Measurements from ENCODE around the gene CRLF1. TPM values are rescaled to one million over a fixed set of nuclear protein-coding genes. Genes with fewer than 3 reads are reported as not detected.

CRLF1 gene
- total RNA-seq, 1 donor from 2014 or later, result 0.26 TPM

- no peaks in the 10 kb centered on the region for H3K36me3 ChIP-seq (ENCODE audit: control insufficient read depth, insufficient read depth, low read length)
- FAIRE-seq, result peak; percentile 47
- H3K27me3 ChIP-seq (ENCODE audit: control insufficient read depth, insufficient read depth, low read length), result no peaks in the 10 kb centered on the region
- TF ChIP-seq, protein P1, sequence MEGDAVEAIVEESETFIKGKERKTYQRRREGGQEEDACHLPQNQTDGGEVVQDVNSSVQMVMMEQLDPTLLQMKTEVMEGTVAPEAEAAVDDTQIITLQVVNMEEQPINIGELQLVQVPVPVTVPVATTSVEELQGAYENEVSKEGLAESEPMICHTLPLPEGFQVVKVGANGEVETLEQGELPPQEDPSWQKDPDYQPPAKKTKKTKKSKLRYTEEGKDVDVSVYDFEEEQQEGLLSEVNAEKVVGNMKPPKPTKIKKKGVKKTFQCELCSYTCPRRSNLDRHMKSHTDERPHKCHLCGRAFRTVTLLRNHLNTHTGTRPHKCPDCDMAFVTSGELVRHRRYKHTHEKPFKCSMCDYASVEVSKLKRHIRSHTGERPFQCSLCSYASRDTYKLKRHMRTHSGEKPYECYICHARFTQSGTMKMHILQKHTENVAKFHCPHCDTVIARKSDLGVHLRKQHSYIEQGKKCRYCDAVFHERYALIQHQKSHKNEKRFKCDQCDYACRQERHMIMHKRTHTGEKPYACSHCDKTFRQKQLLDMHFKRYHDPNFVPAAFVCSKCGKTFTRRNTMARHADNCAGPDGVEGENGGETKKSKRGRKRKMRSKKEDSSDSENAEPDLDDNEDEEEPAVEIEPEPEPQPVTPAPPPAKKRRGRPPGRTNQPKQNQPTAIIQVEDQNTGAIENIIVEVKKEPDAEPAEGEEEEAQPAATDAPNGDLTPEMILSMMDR (IDR thresholded peaks at IDR 0.05; ENCODE audit: insufficient read depth, low read length, severe bottlenecking), result no peak
- H3K4me3 ChIP-seq (ENCODE audit: low read depth, low read length), result no peak overlapping the region
- no peak for DNase-seq (ENCODE audit: low read depth)
Measured at GRCh38 chr19:18651300-18651699, 44.7 kb upstream of the CRLF1 start.

DNA sequence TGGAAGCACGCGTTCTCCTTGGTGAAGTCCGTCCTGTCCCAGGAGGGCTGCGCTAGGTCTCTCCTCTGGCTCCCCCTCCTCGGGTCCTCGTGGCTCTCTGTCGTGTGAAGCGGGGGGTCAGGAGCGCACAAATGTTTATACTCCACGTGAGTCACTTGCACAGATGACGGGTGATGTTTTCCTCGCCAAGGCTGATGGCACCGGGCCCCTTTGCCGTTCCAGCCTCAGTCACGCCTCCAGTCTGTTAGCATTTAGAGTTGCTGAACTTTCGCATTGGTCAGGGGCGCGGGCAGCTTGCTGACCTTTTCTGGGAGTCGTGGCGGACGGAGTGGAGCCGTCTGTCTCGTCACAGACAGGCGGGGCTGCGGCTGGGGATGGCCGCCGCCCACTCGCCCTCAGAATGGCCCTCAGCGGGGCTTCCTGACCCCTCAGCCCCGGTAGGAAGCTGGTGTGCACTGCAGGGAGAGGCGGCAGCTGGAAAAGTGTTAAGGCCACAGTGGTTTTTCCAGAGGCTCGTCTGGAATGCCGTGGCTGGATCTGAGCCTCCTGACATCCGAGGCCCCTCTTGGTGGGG is 44.0 kb upstream of the CRLF1 start:
- DNase-seq (ENCODE audit: low read depth), result no peak
- Histone ChIP-seq H3K36me3 (ENCODE audit: control insufficient read depth, insufficient read depth, low read length) (no peaks in the 10 kb centered on the region), H3K4me3 (ENCODE audit: low read depth, low read length) (no peak overlapping the region), H3K27me3 (ENCODE audit: control insufficient read depth, insufficient read depth, low read length) (no peaks in the 10 kb centered on the region)
- no peak for FAIRE-seq
- TF ChIP-seq, protein P1 (IDR thresholded peaks at IDR 0.05; ENCODE audit: insufficient read depth, low read length, severe bottlenecking), result no peak

GRCh38 chr19:18650021-18650390 is 43.4 kb upstream of the CRLF1 start:
- no peak for FAIRE-seq
- no peak for DNase-seq (ENCODE audit: low read depth)
- Histone ChIP-seq H3K36me3 (ENCODE audit: control insufficient read depth, insufficient read depth, low read length) (no peaks in the 10 kb centered on the region), H3K4me3 (ENCODE audit: low read depth, low read length) (no peak overlapping the region), H3K27me3 (ENCODE audit: control insufficient read depth, insufficient read depth, low read length) (no peaks in the 10 kb centered on the region)
- TF ChIP-seq, protein P1 (IDR thresholded peaks at IDR 0.05; ENCODE audit: insufficient read depth, low read length, severe bottlenecking), result no peak

GRCh38 chr19:18649371-18650020 is 42.9 kb upstream of the CRLF1 start:
- Histone ChIP-seq H3K27me3 (ENCODE audit: control insufficient read depth, insufficient read depth, low read length) (no peaks in the 10 kb centered on the region), H3K36me3 (ENCODE audit: control insufficient read depth, insufficient read depth, low read length) (no peaks in the 10 kb centered on the region), H3K4me3 (ENCODE audit: low read depth, low read length) (no peak overlapping the region)
- peak; percentile 77 for DNase-seq (ENCODE audit: low read depth)
- TF ChIP-seq, protein P1 (IDR thresholded peaks at IDR 0.05; ENCODE audit: insufficient read depth, low read length, severe bottlenecking), result no peak
- FAIRE-seq, result peak; percentile 28

- Histone ChIP-seq H3K27me3 (ENCODE audit: control insufficient read depth, insufficient read depth, low read length) (no peaks in the 10 kb centered on the region), H3K36me3 (ENCODE audit: control insufficient read depth, insufficient read depth, low read length) (no peaks in the 10 kb centered on the region), H3K4me3 (ENCODE audit: low read depth, low read length) (no peak overlapping the region)
- no peak for DNase-seq (ENCODE audit: low read depth)
- FAIRE-seq, result no peak
- TF ChIP-seq, protein P1 (IDR thresholded peaks at IDR 0.05; ENCODE audit: insufficient read depth, low read length, severe bottlenecking), result no peak
Measured at GRCh38 chr19:18648973-18649315, 42.3 kb upstream of the CRLF1 start.

DNA sequence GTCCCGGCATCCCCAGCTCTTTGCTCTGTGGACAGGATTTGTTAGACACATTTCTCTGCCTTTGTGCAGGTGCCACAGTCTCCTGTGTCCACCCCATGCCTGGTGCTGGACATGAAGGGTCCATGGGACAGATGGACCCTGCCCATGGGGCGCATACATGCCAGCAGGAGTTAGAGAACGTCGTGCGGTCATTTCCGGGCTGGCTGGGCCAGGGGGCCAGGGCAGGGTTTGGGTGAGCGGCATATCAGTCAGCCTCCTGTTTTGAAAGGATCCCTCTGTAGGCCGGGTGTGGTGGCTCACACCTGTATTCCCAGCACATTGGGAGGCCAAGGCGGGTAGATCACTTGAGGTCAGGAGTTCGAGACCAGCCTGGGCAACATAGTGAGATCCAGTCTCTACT is 41.2 kb upstream of the CRLF1 start:
- FAIRE-seq, result no peak
- DNase-seq (ENCODE audit: low read depth), result no peak
- H3K36me3 ChIP-seq (ENCODE audit: control insufficient read depth, insufficient read depth, low read length), result no peaks in the 10 kb centered on the region
- TF ChIP-seq, protein P1 (IDR thresholded peaks at IDR 0.05; ENCODE audit: insufficient read depth, low read length, severe bottlenecking), result no peak
- no peaks in the 10 kb centered on the region for H3K27me3 ChIP-seq (ENCODE audit: control insufficient read depth, insufficient read depth, low read length)
- no peak overlapping the region for H3K4me3 ChIP-seq (ENCODE audit: low read depth, low read length)

Measured in bronchial epithelial cell (primary cell).